ENCODE measurements around the gene RHOT1.
"Not testable (repeated sequence)": the region's sequence is repeated elsewhere in the genome, so short reads cannot be mapped to it uniquely, and the experiment has no call there.

RHOT1 gene

DNA sequence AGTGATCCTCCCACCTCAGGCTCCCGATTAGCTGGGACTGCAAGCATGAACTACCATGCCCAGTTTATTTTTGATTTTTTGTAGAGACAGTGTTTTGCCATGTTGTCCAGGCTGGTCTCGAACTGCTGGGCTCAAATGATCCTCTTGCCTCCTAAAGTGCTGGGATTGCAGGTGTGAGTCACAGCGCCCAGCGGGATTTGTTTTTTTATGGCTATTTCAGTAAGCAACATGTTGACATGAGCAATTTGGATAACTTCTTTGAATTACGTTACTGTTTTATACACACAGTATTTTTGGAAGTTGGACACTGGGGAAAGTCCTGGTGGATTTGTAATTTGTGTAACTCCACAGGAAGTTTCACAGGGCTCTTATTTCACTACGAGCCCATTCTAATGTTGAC, 18.5 kb upstream of the RHOT1 start:
- DNase-seq, result no peak

DNA sequence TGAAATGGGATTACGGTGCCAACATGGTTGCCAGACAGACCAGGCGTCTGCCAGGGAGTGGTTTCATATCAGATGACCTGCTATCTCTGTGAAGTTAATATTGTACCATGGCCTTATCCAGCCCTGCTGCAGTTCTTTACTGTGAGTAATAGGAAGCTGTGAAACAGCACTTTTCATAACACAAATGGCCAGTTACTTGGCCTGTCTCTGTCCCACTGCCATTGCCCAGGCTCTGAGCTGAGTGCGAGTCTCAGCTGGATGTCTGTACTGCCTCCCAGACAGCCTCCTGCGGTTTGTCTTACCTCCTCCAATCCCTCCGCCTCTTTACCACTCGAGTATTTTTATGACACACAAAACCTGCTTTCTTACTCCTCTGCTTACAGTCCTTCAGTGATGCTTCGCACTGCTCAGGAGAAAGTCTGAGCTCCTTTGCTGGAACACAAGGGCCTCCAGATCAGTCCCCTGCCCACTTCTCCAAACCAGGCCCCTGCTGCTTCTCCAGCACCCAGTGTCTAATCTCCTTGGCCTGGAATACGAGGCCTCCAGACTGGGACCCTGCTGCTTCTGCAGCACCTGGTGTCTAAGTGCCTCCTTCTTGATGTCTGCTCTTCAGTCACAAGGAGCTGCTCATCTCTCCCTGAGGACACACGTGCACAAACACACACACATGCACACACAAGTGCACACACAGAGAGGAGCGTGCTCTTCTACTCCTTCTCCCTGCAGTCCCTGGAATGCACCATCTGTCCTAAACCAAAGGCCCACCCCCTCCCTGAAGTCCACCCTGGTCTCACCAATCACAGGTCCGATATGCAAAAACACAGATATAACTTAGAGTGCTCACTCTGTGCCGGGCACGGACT, 17.1 kb upstream of the RHOT1 start:
- DNase-seq, result no peak

DNA sequence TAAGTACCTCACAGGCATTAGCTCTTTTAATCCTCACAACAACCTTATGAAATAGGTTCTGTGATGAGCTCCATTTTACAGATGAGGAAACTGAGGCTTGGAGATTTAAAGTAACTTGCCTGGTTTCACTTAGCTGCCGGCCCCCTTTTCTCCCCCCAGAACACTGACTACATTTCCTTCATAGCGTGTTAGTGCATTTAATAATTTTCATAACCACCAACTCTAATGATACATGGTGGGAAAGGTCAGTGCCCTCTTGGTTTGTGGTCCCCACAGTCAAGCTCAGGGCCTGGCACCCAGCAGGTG, 16.5 kb upstream of the RHOT1 start:
- no peak for DNase-seq

DNA sequence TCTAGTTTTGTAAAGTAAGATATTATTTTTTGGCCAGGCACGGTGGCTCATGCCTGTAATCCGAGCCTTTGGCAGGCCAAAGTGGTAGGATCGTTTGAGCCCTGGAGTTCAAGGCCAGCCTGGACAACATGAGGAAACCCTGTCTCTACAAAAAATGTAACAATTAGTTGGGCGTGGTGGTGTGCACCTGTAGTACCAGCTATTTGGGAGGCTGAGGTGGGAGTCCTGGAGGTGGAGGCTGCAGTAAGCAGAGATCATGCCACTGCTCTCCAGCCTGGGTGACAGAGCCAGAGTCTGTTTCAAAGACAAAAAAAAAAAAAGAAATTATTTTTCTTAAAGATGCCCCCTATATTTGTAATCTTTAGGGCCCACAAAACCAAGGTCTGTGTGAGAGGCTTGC, 16.0 kb upstream of the RHOT1 start:
- no peak for DNase-seq

DNA sequence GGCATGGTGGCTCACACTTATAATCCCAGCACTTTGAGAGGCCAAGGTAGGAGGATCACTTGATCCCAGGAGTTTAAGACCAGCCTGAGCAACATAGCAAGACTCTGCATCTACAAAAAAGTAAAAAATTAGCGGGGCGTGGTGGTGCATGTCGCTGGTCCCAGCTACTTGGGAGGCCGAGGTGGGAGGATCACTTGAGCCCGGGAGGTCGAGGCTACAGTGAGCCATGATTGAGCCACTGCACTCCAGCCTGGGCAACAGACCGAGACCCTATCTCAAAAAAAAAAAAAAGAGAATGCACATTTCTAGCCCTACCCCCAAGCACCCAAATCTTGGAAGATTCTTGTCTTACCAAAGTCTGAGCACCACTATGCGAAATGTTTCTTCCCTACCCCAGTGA, 15.6 kb upstream of the RHOT1 start:
- no peak for DNase-seq

DNA sequence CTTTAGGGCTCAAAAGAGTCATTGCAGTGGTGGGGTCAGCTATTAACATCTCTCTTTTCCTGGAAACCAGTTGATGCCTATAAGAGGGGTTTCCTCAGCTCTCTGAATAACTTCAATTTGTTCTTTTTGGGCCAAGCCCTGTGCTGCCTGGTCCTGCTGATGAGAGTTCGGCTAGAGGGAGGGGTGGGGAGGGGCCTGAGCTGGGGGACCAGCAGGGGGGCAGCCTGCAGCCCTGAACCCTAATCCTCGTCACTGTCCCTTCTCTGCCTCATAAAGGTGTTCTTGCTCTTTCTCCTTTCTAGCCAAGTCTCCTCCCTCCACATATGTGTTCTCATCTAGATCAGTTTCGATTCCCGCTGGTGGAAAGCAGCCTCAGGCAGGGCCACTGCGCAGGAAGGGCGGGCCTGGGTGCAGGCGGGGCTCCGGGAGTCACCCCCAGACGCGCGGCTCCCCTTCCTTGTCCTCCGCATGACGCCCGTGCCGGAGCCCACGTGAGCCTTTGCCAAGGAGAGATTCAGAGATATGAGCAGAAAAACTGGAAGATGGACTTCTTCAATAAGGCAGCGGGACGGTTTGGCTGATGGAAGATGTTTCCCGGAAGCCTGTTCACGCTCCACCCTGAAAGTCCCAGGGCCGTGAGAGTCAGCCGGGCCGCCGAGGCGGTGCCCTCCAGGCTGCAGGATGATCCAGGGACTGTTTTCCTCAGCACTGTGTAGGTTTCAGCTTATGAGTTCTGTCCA, 15.0 kb upstream of the RHOT1 start:
- DNase-seq, result peak in 57 of 58 donors; percentile 18 to 85 (median 71)

DNA sequence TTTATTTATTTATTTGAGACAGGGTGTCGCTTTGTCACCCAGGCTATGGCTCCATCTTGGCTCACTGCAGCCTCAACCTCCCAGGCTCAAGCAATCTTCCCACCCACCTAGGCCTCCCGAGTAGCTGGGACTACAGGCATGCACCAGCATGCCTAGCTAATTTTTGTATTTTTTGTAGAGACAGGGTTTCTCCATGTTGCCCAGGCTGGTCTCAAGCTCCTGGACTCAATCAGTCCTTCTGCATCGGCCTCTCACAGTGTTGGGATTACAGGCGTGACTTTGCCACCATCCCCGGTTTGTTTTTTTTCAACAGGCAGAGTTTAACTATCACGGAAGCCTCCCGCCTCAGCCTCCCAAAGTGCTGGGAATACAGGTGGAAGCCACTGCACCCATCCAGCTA, 13.8 kb upstream of the RHOT1 start:
- DNase-seq, result peak in 1 of 58 donors; percentile 2

DNA sequence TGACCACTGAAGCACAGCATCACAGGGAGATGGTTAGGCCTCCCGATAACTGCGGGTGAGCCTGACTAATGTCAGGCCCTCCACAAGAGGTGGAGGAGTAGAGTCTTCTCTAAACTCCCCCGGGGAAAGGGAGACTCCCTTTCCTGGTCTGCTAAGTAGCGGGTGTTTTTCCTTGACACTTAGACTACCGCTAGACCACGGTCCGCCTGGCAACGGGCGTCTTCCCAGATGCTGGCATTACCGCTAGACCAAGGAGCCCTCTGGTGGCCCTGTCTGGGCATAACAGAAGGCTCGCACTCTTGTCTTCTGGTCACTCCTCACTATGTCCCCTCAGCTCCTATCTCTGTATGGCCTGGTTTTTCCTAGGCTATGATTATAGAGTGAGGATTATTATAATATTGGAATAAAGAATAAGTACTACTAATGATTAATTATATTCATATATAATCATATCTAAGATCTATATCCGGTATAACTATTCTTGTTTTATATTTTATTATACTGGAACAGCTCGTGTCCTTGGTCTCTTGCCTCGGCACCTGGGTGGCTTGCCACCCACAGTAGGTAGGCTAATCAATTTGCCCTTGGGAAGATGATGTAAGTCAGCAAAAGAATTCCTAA, 6.7 kb upstream of the RHOT1 start:
- peak in 17 of 58 donors; percentile 7 to 60 (median 33) for DNase-seq

DNA sequence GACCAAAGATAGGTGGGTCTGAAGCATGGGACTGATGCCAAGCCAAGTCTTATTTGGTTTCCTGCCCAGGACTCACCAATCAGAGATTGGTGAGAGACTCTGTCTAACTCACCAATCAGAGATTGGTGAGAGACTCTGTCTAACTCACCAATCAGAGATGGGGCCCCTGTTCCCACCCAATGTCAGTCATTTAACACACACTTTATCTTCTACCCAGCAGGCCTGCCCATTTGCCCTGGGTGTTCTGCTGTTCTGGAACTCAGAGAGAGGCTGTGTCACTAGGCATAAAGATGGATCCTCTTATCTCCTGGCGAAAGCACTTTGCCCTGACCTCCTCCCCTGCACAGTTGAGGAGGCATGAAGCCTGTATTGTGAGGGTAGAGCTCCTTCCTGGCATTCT, 5.4 kb upstream of the RHOT1 start:
- DNase-seq, result no peak

DNA sequence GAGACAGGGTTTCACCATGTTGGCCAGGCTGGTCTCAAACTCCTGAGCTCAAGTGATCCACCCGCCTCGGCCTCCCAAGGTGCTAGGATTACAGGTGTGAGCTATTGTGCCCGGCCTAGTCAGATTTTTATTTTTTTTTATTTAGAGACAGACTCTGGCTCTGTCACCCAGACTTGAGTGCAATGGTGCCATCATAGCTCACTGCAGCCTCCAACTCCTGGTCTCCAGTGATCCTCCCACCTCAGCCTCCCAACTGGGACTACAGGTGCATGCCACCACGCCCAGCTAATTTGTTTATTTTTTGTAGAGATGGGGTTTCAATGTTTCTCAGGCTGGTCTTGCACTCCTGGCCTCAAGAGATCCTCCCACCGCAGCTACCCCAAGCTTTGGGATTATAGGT, 2.8 kb upstream of the RHOT1 start:
- not testable (repeated sequence) for DNase-seq

DNA sequence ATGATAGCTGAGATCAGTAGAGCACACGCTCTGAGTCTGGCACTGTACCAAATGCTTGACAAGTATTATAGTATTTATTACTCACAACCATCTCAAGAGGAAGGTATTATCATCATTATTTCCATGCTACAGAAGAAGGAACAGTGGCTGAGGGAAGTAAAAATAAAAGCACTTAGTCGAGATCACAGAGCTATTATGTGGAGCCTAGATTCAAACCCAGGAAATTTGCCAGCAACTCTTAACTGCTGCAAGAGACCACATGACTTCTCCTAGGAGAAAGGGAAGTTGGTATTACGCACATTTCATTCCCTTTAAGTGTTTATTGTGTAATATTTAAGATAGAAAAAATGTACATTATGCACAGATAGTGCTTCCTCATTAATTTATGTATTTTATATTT, 1.0 kb upstream of the RHOT1 start:
- peak in 11 of 58 donors; percentile 1 to 78 (median 24) for DNase-seq

DNA sequence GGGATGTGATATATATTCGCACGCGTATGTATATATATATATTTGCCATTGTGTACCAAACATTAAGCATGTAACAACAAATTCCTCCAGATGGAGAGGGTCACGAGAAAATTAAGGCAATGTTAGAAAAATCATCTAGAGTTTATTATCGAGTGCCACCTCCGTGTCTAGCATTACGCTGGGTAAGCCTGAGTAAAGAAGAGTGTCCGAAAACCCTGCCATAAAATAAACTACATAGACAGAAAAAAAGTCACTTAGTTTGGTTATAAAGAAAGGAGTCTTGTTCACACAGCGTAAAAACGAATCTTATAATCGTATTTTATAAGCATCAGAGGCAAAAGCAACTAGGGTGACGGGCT, 644 bp upstream of the RHOT1 start:
- no peak for DNase-seq

DNA sequence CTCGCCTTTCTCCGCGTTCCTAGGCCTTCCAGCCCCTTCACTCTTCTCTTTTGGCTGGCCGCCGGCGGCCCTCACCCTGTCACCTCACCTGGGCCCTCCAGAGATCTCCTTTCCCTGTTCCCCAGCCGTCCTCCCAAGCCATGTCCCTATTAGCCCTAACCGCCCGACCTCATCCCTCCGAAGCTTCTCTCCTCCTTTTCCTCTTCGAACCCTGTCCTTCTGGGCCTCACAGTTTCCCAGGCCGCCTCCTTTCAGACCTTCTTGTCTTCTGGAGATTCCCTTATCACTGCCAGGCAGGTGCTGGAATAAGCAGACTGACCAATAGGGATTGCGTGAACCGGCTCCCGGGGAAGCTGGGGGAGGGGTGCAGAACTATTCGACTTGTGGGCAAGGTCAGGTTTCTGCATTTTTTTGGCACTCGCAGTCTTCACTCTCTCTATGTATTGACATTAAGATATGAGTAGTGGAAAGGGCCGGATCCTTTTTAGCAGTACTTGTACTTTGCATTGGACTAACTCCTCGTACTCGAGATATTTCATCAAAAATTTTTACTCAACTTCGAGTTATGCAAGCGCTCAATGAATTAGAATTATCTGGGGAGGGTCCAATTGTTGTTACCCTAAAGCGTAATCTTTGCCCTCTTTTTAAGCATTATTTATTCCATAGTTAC, 690 bp downstream of the RHOT1 start:
- peak in 33 of 58 donors; percentile 15 to 70 (median 47) for DNase-seq

DNA sequence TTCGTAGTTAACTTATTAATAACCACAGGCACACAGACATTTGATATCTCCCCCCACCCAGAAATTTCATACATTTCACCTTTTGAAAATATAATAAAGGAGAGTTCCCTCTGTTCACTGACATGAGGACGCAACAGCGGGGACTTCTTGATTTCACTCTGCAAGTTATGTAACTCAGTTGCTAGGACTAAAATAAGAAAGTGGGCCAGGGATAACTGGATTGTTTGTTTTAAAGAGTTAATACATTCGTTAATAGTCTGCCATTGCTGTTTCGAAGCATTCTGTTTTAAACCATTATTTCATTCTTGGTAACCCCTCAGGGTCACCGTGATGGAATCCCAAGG, 1.2 kb downstream of the RHOT1 start:
- DNase-seq, result no peak

DNA sequence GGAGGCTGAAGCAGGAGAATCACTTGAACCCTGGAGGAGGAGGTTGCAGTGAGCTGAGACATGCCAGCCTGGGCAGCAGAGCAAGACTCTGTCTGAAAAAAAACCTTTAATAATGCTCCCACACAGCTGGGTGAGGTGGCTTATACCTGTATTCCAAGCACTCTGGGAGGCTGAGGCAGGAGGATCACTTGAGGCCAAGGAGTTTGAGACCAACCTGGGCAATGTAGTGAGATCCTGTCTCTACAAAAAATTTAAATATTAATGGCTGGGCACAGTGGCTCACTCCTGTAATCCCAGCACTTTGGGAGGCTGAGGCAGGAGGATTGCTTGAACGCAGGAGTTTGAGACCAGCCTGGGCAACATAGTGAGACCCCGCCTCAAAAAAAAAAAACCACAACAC, 2.1 kb downstream of the RHOT1 start:
- DNase-seq, result not testable (repeated sequence)

DNA sequence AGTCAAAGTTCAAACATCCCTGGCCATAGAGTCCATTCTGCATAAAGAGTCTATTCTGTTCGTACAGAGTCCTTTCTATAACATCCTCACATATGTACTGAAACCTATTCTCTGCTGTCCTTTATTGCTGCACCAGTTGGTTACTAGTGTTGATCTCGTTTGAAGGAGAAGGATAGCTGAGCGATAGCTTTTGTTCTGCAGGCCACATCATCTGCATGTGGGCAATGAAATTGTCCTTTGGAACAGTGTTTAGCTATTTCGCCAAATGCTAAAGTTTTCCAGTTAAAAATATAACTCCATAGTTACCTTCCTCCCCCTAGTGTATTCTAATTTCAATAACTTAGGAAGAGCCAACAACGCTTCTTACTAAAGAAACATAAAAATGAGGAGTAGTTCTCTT, 6.0 kb downstream of the RHOT1 start:
- DNase-seq, result no peak

DNA sequence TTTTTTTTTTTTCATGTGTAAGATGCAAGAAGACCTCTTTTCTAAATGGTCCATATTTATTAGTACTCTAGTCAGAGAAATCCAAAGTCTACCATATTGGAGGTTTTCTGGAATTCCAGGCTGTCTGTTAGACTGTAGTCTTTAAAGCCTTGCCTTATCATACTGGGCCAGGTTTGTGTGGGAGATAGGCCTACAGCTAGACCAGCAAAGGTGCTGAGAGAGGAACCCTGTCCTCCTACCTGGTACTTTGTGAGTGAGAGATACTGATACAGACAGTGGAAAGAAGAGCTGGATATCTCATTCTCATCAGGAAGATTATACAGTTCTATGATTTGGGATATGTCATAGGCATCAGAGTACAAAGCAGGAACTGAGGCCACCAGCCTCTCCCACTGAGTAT, 8.1 kb downstream of the RHOT1 start:
- DNase-seq, result no peak

DNA sequence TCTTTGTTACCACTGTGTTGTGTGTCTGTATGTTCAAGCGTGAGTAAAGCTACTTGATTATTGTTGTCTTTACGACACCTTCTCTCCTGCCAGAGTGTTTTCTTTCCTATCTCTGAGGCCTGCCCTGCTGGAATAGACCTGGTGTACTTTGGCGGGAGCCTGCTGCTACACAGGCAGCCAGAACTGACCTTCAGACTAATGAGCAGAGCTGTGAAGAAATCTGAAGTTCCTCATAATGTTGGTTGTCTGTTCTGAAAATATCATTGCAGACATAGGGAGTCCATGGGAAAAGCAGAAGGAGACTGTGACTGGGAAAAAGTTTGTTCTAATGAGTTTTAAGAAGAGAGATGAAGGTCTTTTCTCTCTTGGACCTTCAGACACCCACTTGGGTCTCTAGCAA, 9.8 kb downstream of the RHOT1 start:
- DNase-seq, result peak in 3 of 58 donors; percentile 2 to 15 (median 5)

DNA sequence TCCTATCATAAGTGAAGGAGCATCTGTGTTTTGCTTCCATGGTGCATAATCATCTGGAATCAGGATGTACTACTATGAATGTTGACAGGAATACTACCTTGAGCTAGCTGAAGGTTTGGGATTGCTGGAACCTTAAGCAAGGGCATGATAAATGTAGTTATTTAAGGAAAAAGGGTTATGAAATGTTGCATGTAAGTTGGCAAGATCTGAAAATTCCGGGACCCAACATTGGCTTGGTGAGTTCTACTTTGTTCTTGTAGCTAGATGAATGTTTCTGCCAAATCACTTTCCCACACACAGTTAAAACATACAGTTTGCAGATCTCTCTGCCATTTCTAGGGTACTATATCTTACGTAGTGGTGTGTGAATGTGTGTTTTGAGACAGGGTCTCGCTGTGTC, 13.6 kb downstream of the RHOT1 start:
- peak in 2 of 58 donors; percentile 2 to 9 for DNase-seq

DNA sequence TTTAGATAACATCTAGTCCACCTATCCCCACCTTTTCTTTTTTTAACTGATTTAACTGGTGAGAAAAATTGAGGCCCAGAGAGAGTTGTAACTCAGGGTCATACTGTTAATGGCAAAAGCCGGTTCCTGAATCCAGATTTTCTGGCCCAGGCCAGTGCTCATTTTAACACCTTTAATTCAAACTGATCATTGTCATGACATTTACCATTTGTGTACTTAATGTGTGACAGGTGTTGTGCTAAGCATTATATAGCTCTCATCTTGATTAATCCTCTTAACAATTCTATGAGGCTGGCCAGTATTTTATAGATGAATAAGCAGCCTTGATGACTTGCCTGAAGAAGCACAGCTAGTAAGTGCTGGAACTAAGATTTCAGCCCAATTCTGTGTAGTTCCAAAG, 14.4 kb downstream of the RHOT1 start:
- no peak for DNase-seq

DNA sequence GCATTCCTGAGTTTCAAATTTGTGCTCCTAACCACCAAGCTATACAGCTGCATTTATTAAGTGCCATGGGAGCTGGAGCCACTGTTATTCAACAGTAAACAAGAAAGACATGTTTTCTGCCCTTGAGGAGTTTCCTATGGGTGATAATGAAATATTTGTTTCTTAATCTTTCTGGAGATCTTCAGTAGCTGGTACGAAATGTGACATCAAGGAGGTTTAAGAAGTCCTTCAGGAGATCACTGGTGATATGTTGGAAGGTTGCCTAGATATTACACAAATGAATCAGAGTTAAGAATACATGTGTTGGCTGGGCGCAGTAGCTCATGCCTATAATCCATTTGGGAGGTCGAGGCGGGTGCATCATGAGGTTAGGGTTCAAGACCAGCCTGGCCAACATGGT, 14.9 kb downstream of the RHOT1 start:
- DNase-seq, result no peak

All from anterior cingulate cortex (tissue), 58 donors.